HEK293T (cell line): ENCODE results near the gene MXRA7.

Source experiments
- CTCF ChIA-PET: fragments of 350-600 bp; formaldehyde crosslinking; extraction: SDS; loops from one replicate; lab custom pipeline; 2021; ENCODE audit warnings: antibody characterized with exemption, inconsistent platforms; lab: Yijun Ruan, JAX
- POLR2A ChIA-PET: fragments of 350-600 bp; formaldehyde crosslinking; extraction: SDS; loops from one replicate; lab custom pipeline; 2020; ENCODE audit warnings: antibody characterized with exemption, inconsistent platforms; lab: Yijun Ruan, JAX
- DNase-seq: peaks from one replicate; pipeline ENCODE4 v3.0.0; 2012; ENCODE audit warnings: mixed read lengths; ENCODE audit errors: extremely low spot score
- ARNT ChIP-seq: fragments of 450-650 bp; IDR thresholded peaks from 2 replicates; pipeline ENCODE4 v1.6.1; 2017; ENCODE audit warnings: mild to moderate bottlenecking
- BHLHE40 ChIP-seq: fragments of 450-650 bp; IDR thresholded peaks from 2 replicates; pipeline ENCODE4 v1.6.1; 2016; ENCODE audit warnings: mild to moderate bottlenecking, moderate library complexity, borderline replicate concordance
- CTBP1 ChIP-seq: fragments of 450-650 bp; IDR thresholded peaks from 2 replicates; pipeline ENCODE4 v1.6.1; 2016; ENCODE audit warnings: borderline replicate concordance
- ELF4 ChIP-seq: fragments of 450-650 bp; IDR thresholded peaks from 2 replicates; pipeline ENCODE4 v1.6.1; 2017; ENCODE audit warnings: antibody characterized with exemption
- FOXA1 ChIP-seq: fragments of 450-650 bp; IDR thresholded peaks from 2 replicates; pipeline ENCODE4 v1.6.1; 2016; ENCODE audit warnings: mild to moderate bottlenecking
- FOXK2 ChIP-seq: fragments of 450-650 bp; IDR thresholded peaks from 2 replicates; pipeline ENCODE4 v1.6.1; 2016; ENCODE audit warnings: mild to moderate bottlenecking
- FOXM1 ChIP-seq: fragments of 450-650 bp; IDR thresholded peaks from 2 replicates; pipeline ENCODE4 v1.6.1; 2017; ENCODE audit warnings: mild to moderate bottlenecking, borderline replicate concordance
- HDGF ChIP-seq: fragments of 450-650 bp; IDR thresholded peaks from 2 replicates; pipeline ENCODE4 v1.6.1; 2017; ENCODE audit warnings: antibody characterized with exemption, borderline replicate concordance
- L3MBTL2 ChIP-seq: fragments of 450-650 bp; conservative IDR thresholded peaks from 2 replicates; pipeline ENCODE4 v1.6.1; 2016; ENCODE audit warnings: mild to moderate bottlenecking
- LEF1 ChIP-seq: fragments of 450-650 bp; IDR thresholded peaks from 2 replicates; pipeline ENCODE4 v1.6.1; 2017; ENCODE audit warnings: mild to moderate bottlenecking, borderline replicate concordance
- NFRKB ChIP-seq: fragments of 450-650 bp; IDR thresholded peaks from 2 replicates; pipeline ENCODE4 v1.6.1; 2016; ENCODE audit warnings: mild to moderate bottlenecking, moderate library complexity
- SP1 ChIP-seq: fragments of 450-650 bp; IDR thresholded peaks from 2 replicates; pipeline ENCODE4 v1.6.1; 2017
- SUZ12 ChIP-seq: fragments of 450-650 bp; IDR thresholded peaks from 2 replicates; pipeline ENCODE4 v1.6.1; 2016; ENCODE audit warnings: mild to moderate bottlenecking
- TARDBP ChIP-seq: fragments of 450-650 bp; IDR thresholded peaks from 2 replicates; pipeline ENCODE4 v1.6.1; 2016
- ZNF384 ChIP-seq: fragments of 450-650 bp; IDR thresholded peaks from 2 replicates; pipeline ENCODE4 v1.6.1; 2016
- TF ChIP-seq, protein P1 (sequence below): fragments of 450-650 bp; IDR thresholded peaks from 2 replicates; pipeline ENCODE4 v1.6.1; 2016

Gene MXRA7

GRCh38 chr17:76672892-76673291 lies 37.9 kb downstream of the MXRA7 start:
- ChIA-PET POLR2A (interaction anchor here (1.9 to 2.5 kb wide), 3 partner anchors 16 to 87 kb away, joined by 10 to 24 read pairs (median 13); partner anchors contain the start of gene ST6GALNAC2), CTCF (no interaction called here)
- DNase-seq: peak; percentile 1
- no peak for TF ChIP-seq FOXK2

GRCh38 chr17:76672270-76672851 lies 38.4 kb downstream of the MXRA7 start:
- peak; percentile 6 for DNase-seq
- TF ChIP-seq CTBP1 (no peak), HDGF (no peak), L3MBTL2 (0 out of 2 replicates have a peak, but pooled peaks have one; percentile 13), NFRKB (no peak), ZNF384 (no peak)
- ChIA-PET CTCF (interaction anchor here (0.8 to 3.6 kb wide), 2 partner anchors 9 to 13 kb away, joined by 3 to 25 read pairs; no protein-coding TSS in a partner anchor), POLR2A (interaction anchor here (0.6 to 2.6 kb wide), 26 partner anchors 9 to 275 kb away, joined by 3 to 35 read pairs (median 6); partner anchors contain the start of genes JMJD6, METTL23, MXRA7 and ST6GALNAC2)

DNA sequence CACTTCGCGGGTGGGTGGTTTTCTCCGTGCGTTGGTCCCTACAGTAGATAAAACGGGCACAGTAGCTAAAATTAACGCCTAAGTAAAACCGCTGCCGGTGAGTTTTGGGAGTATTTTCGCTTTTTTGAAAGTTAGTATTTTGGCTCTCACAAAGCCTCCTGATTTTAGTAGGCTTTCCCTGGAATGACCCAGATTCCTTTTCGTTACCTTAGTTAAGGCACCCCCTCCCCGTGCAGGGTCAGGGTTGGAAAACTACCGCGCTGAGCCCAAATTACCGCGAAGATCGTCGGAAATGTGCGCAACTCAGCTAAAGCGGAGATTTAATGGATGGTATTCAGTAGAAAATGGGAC lies 38.9 kb downstream of the MXRA7 start:
- POLR2A ChIA-PET: interaction anchor here (0.6 to 2.6 kb wide), 51 partner anchors 10 to 274 kb away, joined by 3 to 35 read pairs (median 5); partner anchors contain the start of genes JMJD6, METTL23, MFSD11 and MXRA7
- no peak for TF ChIP-seq FOXA1
- no peak for TF ChIP-seq ELF4
- TF ChIP-seq TARDBP: no peak
- no peak for TF ChIP-seq SUZ12
- TF ChIP-seq CTBP1: no peak
- TF ChIP-seq L3MBTL2: no peak; the same call in none of the 2 replicates
- no peak for TF ChIP-seq NFRKB
- no peak for DNase-seq
- CTCF ChIA-PET: interaction anchor here (0.6 to 3.6 kb wide), 3 partner anchors 10 to 17 kb away, joined by 3 to 25 read pairs (median 3); no protein-coding TSS in a partner anchor

DNA sequence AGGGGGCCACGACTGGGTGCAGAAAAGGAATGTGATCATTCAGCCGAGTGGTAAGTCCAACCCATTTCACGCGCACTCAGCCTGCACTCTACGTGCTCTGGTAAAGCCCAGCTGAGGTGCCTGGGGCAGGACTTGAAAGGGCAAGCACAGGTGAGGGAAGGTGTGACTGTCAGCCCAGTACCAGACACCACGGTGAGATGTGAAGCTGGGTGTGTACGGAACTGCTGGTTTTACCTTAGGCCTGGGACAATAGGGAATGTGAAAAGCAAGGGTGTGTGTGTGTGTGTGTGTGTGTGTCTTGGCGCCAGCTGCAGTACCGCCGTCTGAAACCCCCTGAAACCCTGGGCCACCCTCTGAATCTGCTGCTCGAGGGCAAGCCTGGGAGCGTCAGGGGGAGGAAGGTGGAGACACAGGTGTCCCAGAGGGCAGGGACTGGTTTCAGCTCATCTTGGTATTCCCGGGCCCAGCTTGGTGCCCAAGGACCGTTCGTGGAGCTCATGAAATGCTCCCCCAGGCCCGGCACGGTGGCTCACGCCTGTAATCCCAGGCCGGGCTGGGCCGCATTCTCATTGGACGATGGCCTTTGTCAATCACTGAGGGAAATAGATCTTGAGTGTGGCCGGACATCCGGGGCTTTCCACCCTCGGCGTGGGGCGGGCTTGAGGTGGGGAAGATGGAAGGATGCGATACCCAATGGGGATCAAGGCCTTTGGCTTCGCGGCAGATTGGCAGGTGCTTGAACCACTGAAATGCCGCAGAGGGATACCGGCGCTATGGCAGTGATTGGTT lies 39.4 kb downstream of the MXRA7 start:
- DNase-seq: peak; percentile 99
- ChIA-PET CTCF (interaction anchor here (0.5 to 3.6 kb wide), 6 partner anchors 10 to 416 kb away, joined by 3 to 25 read pairs (median 3); no protein-coding TSS in a partner anchor), POLR2A (interaction anchor here (0.6 to 2.6 kb wide), 52 partner anchors 10 to 274 kb away, joined by 3 to 35 read pairs (median 5); partner anchors contain the start of genes JMJD6, METTL23, MFSD11 and MXRA7)
- TF ChIP-seq ELF4 (peak; percentile 17; the same call in 1 of the 2 replicates), SP1 (no peak), LEF1 (0 out of 2 replicates have a peak, but pooled peaks have one; percentile 19), FOXM1 (0 out of 2 replicates have a peak, but pooled peaks have one; percentile 42), ZNF384 (no peak), SUZ12 (no peak), FOXK2 (no peak), L3MBTL2 (peak; percentile 81), BHLHE40 (no peak), ARNT (no peak), FOXA1 (no peak), NFRKB (no peak), TARDBP (no peak), HDGF (0 out of 2 replicates have a peak, but pooled peaks have one; percentile 60), CTBP1 (no peak)
- TF ChIP-seq, protein P1, sequence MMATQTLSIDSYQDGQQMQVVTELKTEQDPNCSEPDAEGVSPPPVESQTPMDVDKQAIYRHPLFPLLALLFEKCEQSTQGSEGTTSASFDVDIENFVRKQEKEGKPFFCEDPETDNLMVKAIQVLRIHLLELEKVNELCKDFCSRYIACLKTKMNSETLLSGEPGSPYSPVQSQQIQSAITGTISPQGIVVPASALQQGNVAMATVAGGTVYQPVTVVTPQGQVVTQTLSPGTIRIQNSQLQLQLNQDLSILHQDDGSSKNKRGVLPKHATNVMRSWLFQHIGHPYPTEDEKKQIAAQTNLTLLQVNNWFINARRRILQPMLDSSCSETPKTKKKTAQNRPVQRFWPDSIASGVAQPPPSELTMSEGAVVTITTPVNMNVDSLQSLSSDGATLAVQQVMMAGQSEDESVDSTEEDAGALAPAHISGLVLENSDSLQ: peak; percentile 100

DNA sequence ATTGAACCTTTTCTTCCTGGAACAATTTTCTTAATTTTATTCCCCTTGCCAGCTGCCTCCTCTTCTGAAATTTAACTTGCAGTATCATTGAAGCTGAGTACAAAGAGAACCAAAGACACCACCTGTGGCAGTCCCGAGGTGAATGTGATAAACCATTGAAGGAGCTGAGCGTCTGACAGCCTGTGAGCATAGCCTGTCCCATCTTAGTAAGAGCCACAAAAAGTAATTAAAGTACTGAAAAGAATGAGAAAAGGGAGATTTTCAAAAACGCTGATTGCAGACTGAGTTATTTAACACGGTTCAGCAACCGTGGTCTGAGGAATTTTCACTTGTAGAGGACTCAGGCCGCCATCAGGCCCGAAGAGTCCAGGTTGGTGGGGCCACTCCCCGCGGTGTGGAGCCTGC lies 40.0 kb downstream of the MXRA7 start:
- TF ChIP-seq BHLHE40: no peak
- no peak for TF ChIP-seq ELF4
- no peak for TF ChIP-seq ARNT
- TF ChIP-seq FOXM1: no peak
- no peak for TF ChIP-seq ZNF384
- TF ChIP-seq TARDBP: no peak
- TF ChIP-seq, protein P1: no peak
- no peak for TF ChIP-seq SUZ12
- TF ChIP-seq CTBP1: no peak
- no peak for TF ChIP-seq FOXK2
- TF ChIP-seq L3MBTL2: no peak
- TF ChIP-seq SP1: no peak
- TF ChIP-seq LEF1: no peak
- no peak for TF ChIP-seq FOXA1
- TF ChIP-seq NFRKB: no peak
- TF ChIP-seq HDGF: no peak
- POLR2A ChIA-PET: interaction anchor here (0.7 to 2.6 kb wide), 29 partner anchors 9 to 172 kb away, joined by 3 to 35 read pairs (median 6); partner anchors contain the start of genes JMJD6, METTL23, MFSD11 and SRSF2
- peak; percentile 5 for DNase-seq
- CTCF ChIA-PET: interaction anchor here (0.5 to 3.6 kb wide), 3 partner anchors 11 to 416 kb away, joined by 3 to 25 read pairs (median 4); no protein-coding TSS in a partner anchor
